ENCODE measurements around the gene GRAP. TPM values are rescaled to one million over a fixed set of nuclear protein-coding genes. Genes with fewer than 3 reads are reported as not detected.

GRAP gene
- total RNA-seq, 4 donors from 2014 or later: 3.0 to 85.0 (median 3.2) TPM

DNA sequence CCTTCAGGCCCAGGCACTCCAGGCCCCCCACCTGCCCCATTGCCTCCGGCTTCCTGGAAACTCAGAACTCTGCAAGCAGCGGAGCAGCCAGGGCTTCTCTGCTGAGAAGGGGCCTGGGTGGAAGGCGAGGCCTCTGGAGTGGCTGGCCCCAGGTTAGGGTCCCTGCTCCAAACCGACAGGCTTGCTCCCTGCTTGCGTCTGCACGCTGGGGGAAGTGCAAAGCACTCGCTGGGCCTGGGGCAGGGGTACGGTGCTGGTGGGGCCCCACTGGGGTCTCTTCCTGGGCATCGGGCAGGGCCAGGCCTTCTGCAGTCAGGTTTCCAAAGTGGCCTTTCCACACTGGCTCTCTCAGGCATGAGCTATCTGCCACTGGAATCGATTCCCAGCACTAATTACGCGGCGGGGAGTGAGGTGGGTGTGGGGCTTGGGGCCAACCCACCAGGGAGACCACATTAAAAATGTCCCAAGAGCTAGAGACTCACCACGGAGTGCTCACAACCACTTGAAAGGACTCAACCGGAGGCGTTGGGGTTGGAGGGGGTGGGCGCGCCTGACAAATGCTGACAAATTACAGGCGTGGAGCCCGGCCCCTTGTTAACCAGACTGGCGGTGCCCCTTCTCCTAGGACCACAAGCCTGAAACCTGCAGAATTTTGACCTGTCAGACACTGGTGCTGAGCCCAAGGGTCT, 60.1 kb downstream of the GRAP start:
- no peak for TF ChIP-seq POLR2A (IDR thresholded peaks at IDR 0.05)
- TF ChIP-seq, protein P1, sequence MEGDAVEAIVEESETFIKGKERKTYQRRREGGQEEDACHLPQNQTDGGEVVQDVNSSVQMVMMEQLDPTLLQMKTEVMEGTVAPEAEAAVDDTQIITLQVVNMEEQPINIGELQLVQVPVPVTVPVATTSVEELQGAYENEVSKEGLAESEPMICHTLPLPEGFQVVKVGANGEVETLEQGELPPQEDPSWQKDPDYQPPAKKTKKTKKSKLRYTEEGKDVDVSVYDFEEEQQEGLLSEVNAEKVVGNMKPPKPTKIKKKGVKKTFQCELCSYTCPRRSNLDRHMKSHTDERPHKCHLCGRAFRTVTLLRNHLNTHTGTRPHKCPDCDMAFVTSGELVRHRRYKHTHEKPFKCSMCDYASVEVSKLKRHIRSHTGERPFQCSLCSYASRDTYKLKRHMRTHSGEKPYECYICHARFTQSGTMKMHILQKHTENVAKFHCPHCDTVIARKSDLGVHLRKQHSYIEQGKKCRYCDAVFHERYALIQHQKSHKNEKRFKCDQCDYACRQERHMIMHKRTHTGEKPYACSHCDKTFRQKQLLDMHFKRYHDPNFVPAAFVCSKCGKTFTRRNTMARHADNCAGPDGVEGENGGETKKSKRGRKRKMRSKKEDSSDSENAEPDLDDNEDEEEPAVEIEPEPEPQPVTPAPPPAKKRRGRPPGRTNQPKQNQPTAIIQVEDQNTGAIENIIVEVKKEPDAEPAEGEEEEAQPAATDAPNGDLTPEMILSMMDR (IDR thresholded peaks at IDR 0.05): no peak
- Histone ChIP-seq H3K36me3 (peaks cover 0 to 28% (median 0%) of the 10 kb centered on the region in 3 donors), H3K27me3 (no peaks in the 10 kb centered on the region), H3K4me3 (no peak overlapping the region), H3K27ac (no peak overlapping the region), H3K4me1 (peaks cover 0 to 42% (median 7%) of the 10 kb centered on the region in 4 donors), H3K9me3 (no peaks in the 10 kb centered on the region)
- no peak for DNase-seq

DNA sequence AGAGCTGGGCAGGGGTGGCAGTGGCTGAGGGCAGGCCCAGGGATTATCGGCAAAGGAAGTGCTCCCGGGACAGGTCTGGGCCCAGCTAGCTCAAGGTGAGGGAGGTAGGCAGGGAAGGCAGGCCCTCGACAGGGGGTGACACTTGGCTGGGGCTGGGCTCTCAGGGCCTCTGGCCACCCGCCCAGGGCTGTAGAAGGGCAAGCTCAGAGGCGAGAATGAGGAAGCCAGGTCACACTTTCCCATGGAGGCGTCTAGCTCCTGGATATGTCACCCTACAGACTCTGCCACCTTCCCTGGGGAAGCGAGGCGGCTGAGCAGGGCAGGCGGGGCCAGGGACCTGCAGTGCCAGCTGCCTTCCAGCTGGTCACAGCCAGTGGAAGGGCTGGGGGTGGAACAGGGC, 61.3 kb downstream of the GRAP start:
- H3K27ac ChIP-seq: no peak overlapping the region
- no peaks in the 10 kb centered on the region for H3K9me3 ChIP-seq
- no peak for TF ChIP-seq POLR2A (IDR thresholded peaks at IDR 0.05)
- TF ChIP-seq, protein P1 (IDR thresholded peaks at IDR 0.05): no peak
- H3K4me3 ChIP-seq: no peak overlapping the region
- H3K27me3 ChIP-seq: no peaks in the 10 kb centered on the region
- peaks cover 0 to 54% (median 7%) of the 10 kb centered on the region in 4 donors for H3K4me1 ChIP-seq
- no peak for DNase-seq
- H3K36me3 ChIP-seq: peaks cover 0 to 28% (median 0%) of the 10 kb centered on the region in 3 donors

DNA sequence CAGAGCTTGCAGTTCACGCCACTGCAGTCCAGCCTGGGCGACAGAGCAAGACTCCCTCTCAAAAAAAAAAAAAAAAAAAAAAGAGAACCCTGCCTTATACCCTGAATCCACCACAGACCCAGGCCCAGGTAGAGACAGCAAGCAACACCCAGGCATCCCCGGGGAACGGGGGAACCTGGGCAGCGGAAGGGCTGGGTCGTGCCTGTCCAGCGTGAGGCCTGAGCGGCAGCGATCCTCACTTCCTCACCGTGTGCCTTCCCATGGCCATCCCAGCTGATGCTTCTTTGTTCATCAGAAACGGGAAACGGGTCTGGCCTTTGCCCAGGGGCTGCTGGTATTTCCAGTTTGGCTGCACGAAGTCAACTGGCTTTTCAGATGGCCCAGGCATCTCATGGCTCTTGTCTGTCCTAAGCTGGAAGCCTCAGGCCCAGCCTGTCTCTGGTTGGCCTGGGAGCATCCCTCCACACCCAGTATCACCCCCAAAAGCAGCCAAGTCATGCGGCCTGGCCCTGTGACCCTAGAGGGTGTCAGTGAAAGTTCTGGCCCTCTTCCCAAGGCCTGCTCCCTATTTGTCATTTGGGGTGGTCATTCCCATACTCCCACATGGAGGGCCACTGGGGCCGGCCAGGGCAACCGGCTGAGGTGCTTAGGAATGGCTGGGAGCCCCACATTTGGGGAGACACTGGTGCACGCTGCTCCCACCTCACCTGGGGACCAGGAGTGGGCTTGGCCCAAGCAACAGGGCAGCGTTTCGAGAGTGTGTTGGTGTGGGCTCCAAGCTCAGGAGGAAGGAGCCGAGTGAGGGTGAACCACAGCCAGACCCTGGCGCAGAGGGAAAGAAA, 62.3 kb downstream of the GRAP start:
- Histone ChIP-seq H3K4me1 (peaks cover 0 to 49% (median 7%) of the 10 kb centered on the region in 4 donors), H3K9me3 (no peaks in the 10 kb centered on the region), H3K27ac (no peak overlapping the region), H3K27me3 (no peaks in the 10 kb centered on the region), H3K36me3 (peaks cover 0 to 30% (median 0%) of the 10 kb centered on the region in 3 donors), H3K4me3 (no peak overlapping the region)
- TF ChIP-seq, protein P1 (IDR thresholded peaks at IDR 0.05): no peak
- no peak for TF ChIP-seq POLR2A (IDR thresholded peaks at IDR 0.05)
- DNase-seq: no peak

DNA sequence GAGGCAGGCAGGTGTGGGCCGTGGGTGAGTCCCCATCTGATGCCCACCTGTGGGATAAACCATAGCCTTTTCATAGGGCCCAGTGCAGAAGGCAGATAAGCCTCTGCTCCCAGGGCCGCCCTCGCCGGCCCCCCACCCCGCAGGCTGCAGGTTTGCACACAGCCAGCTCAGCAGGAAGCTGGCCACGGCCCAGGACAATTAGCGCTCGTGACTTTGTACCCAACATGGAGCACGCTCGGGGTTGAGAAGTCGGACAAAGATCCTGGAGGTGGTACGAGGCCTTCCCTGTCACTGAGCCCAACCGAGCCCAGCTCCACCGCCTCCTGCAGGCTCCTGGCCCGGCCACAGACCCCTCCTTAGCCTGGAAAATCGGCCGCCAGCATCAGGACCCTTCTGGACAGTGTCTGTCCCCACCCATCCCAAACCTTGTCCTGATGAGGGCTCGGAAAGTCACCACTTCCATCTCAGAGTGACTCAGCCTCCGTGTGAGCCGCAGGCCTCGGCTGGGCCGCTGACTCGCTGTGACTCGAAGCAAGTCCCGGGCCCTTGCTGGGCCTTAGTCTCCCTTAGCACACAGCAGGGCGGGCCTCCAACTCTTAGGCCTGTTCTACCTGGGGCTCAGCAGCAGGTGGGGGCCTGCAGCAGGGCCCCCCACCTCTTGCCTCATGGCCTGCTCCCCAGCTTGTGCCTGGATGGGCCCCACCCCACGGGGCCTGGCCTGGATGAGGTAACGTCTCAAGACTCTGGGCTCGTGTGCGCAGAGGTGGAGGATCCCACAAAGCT, 64.9 kb downstream of the GRAP start:
- Histone ChIP-seq H3K36me3 (peaks cover 0 to 43% (median 0%) of the 10 kb centered on the region in 3 donors), H3K27ac (peak overlapping the region in 3 of 4 donors; percentile 75 to 97 (median 95)), H3K27me3 (no peaks in the 10 kb centered on the region), H3K4me3 (no peak overlapping the region), H3K4me1 (peaks cover 0 to 30% (median 2%) of the 10 kb centered on the region in 4 donors), H3K9me3 (no peaks in the 10 kb centered on the region)
- TF ChIP-seq, protein P1 (IDR thresholded peaks at IDR 0.05): no peak
- TF ChIP-seq POLR2A (IDR thresholded peaks at IDR 0.05): peak in 1 of 2 donors; percentile 48
- peak in 2 of 3 donors; percentile 91 to 94 for DNase-seq

DNA sequence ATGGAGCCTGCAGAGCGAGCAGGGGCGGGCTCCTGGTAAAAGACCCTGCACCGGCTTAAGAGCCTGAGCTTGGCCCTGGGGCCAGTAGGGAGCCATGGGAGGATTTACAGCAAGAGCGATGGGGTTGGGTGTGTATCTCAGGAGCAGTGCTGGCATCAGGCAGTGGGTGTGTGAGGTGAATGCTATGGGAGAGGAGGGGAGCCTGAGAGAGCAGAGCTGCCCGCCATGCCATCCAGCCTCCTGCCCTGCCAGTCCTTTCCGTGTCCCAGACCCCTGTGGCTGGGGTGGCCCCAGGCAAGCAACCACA, 65.5 kb downstream of the GRAP start:
- H3K27me3 ChIP-seq: no peaks in the 10 kb centered on the region
- no peak overlapping the region for H3K4me3 ChIP-seq
- H3K4me1 ChIP-seq: peaks cover 0 to 30% (median 2%) of the 10 kb centered on the region in 4 donors
- no peak for DNase-seq
- H3K9me3 ChIP-seq: no peaks in the 10 kb centered on the region
- H3K36me3 ChIP-seq: peaks cover 0 to 43% (median 0%) of the 10 kb centered on the region in 3 donors
- no peak for TF ChIP-seq POLR2A (IDR thresholded peaks at IDR 0.05)
- TF ChIP-seq, protein P1 (IDR thresholded peaks at IDR 0.05): no peak
- H3K27ac ChIP-seq: peak overlapping the region in 3 of 4 donors; percentile 55 to 97 (median 95)
